GM21723 (cell line): ENCODE results near the gene GOLGA6A.
"Not testable (repeated sequence)": the region's sequence is repeated elsewhere in the genome, so short reads cannot be mapped to it uniquely, and the experiment has no call there.

ENCODE experiments used
- ATAC-seq: cut with Tn5 transposase; IDR thresholded peaks from one replicate; pipeline ENCODE4 v1.9.1; 2021; ENCODE audit warnings: mild to moderate bottlenecking, moderate library complexity; ENCODE audit not compliant: unreplicated experiment

GOLGA6A gene

GRCh38 chr15:74053941-74054529 is 28.3 kb downstream of the GOLGA6A start:
- ATAC-seq, result no peak

- no peak for ATAC-seq
Observed at GRCh38 chr15:74053517-74053916, 28.8 kb downstream of the GOLGA6A start.

- ATAC-seq, result not testable (repeated sequence)
Observed at GRCh38 chr15:74052271-74053260, 29.8 kb downstream of the GOLGA6A start.

GRCh38 chr15:74050556-74051234 is 31.7 kb downstream of the GOLGA6A start:
- no peak for ATAC-seq

GRCh38 chr15:74050127-74050526 is 32.2 kb downstream of the GOLGA6A start:
- no peak for ATAC-seq

GRCh38 chr15:74046275-74046674 is 36.1 kb downstream of the GOLGA6A start:
- ATAC-seq, result no peak

GRCh38 chr15:74045636-74046274 is 36.6 kb downstream of the GOLGA6A start:
- no peak for ATAC-seq

- no peak for ATAC-seq
Observed at GRCh38 chr15:74045184-74045583, 37.2 kb downstream of the GOLGA6A start.

GRCh38 chr15:74044267-74045110 is 37.9 kb downstream of the GOLGA6A start:
- no peak for ATAC-seq

- ATAC-seq, result no peak
Observed at GRCh38 chr15:74043425-74044266, 38.7 kb downstream of the GOLGA6A start.

- no peak for ATAC-seq
Observed at GRCh38 chr15:74042603-74043424, 39.5 kb downstream of the GOLGA6A start.

GRCh38 chr15:74041777-74042435 is 40.4 kb downstream of the GOLGA6A start:
- ATAC-seq, result no peak

- ATAC-seq, result no peak
Observed at GRCh38 chr15:74041311-74041756, 41.0 kb downstream of the GOLGA6A start.

GRCh38 chr15:74040109-74040850 is 42.1 kb downstream of the GOLGA6A start:
- ATAC-seq, result no peak

- no peak for ATAC-seq
Observed at GRCh38 chr15:74039656-74040010, 42.7 kb downstream of the GOLGA6A start.

GRCh38 chr15:74038707-74039655 is 43.4 kb downstream of the GOLGA6A start:
- no peak for ATAC-seq
